GM23248 (cell line): ENCODE data around the gene PLD1. TPM values are rescaled to one million over a fixed set of nuclear protein-coding genes. Genes with fewer than 3 reads are reported as not detected.

ENCODE experiments used
- DNase-seq: peaks from one replicate; pipeline ENCODE4 v3.0.0-alpha.2; 2015
- H2AFZ ChIP-seq: fragments of 200-600 bp; sonication (generic); 2 replicates; pipeline ENCODE4 v1.6.1; 2016; ENCODE audit warnings: antibody characterized with exemption
- H3F3A ChIP-seq: fragments of 200-600 bp; sonication (generic); 2 replicates; pipeline ENCODE4 v1.6.1; 2016; ENCODE audit warnings: mild to moderate bottlenecking, antibody characterized with exemption, mixed run types; ENCODE audit not compliant: insufficient read depth
- H3K27ac ChIP-seq: fragments of 200-600 bp; sonication (generic); 2 replicates; pipeline ENCODE4 v1.5.1; 2016; ENCODE audit warnings: mild to moderate bottlenecking
- H3K27me3 ChIP-seq: fragments of 200-600 bp; sonication (generic); replicated peaks from 2 replicates; pipeline ENCODE4 v1.6.1; 2016; ENCODE audit warnings: mild to moderate bottlenecking; ENCODE audit not compliant: insufficient read depth
- H3K36me3 ChIP-seq: fragments of 200-600 bp; sonication (generic); 2 replicates; pipeline ENCODE4 v1.6.1; 2016; ENCODE audit warnings: low read depth, mild to moderate bottlenecking
- H3K4me1 ChIP-seq: fragments of 200-600 bp; sonication (generic); 2 replicates; pipeline ENCODE4 v1.6.1; 2016; ENCODE audit warnings: mild to moderate bottlenecking; ENCODE audit not compliant: insufficient read depth
- H3K4me2 ChIP-seq: fragments of 200-600 bp; sonication (generic); one replicate; pipeline ENCODE4 v1.6.1; 2016; ENCODE audit warnings: mild to moderate bottlenecking; ENCODE audit not compliant: unreplicated experiment
- H3K4me3 ChIP-seq: fragments of 200-600 bp; sonication (generic); 2 replicates; pipeline ENCODE4 v1.5.1; 2016; ENCODE audit warnings: mild to moderate bottlenecking
- H3K79me2 ChIP-seq: fragments of 200-600 bp; sonication (generic); 2 replicates; pipeline ENCODE4 v1.6.1; 2016; ENCODE audit warnings: mild to moderate bottlenecking; ENCODE audit not compliant: insufficient read depth
- H3K9ac ChIP-seq: fragments of 200-600 bp; sonication (generic); 2 replicates; pipeline ENCODE4 v1.6.1; 2016; ENCODE audit warnings: mild to moderate bottlenecking
- H3K9me2 ChIP-seq: fragments of 200-600 bp; sonication (generic); 2 replicates; pipeline ENCODE4 v1.6.1; 2016; ENCODE audit warnings: mixed run types, mild to moderate bottlenecking, moderate library complexity; ENCODE audit not compliant: insufficient read depth
- H3K9me3 ChIP-seq: fragments of 200-600 bp; sonication (generic); one replicate; pipeline ENCODE4 v1.6.1; 2017; ENCODE audit warnings: low read depth
- H4K20me1 ChIP-seq: fragments of 200-600 bp; sonication (generic); 2 replicates; pipeline ENCODE4 v1.6.0; 2016; ENCODE audit not compliant: insufficient read depth
- EZH2 ChIP-seq: fragments of 200-600 bp; sonication (generic); IDR thresholded peaks from 2 replicates; pipeline ENCODE4 v1.6.1; 2018; ENCODE audit warnings: antibody characterized with exemption, mild to moderate bottlenecking; ENCODE audit not compliant: insufficient read depth, poor library complexity, severe bottlenecking
- EZH2phosphoT487 ChIP-seq: fragments of 200-600 bp; sonication (generic); IDR thresholded peaks from 2 replicates; pipeline ENCODE4 v1.6.1; 2018; ENCODE audit warnings: antibody characterized with exemption, moderate library complexity, mild to moderate bottlenecking, low read depth; ENCODE audit not compliant: insufficient read depth
- WGBS, 2 experiments: methylation state at CpG; one replicate each; pipeline ENCODE4 v1.1.6; 2015 to 2017; ENCODE audit warnings: low lambda C conversion rate in 2 of 2, low coverage in 1 of 2; ENCODE audit errors: missing lambda C conversion rate in 2 of 2; 5-methylcytosine and 5-hydroxymethylcytosine counted together
- in situ Hi-C: fragments of 300-500 bp; cut with MboI; formaldehyde crosslinking; loops from 2 replicates; pipeline ENCODE4 v1.15.0; 2020
- polyA plus RNA-seq: library from polyadenylated mRNA; unstranded; fragments of >200 nt; fragmentation: Nextera tagmentation; extraction: Ambion mirVana; gene quantifications from 2 replicates; pipeline ENCODE4 v1.2.1, GENCODE V29; 2016
- total RNA-seq: library from RNA; depleted of rRNA; stranded (reverse); fragments of >200 nt; shearing (Covaris generic); gene quantifications from 2 replicates; pipeline ENCODE4 v1.2.3, GENCODE V29; 2014

PLD1 gene
- total and polyA plus RNA-seq, 2 experiments from 2014 or later, result 3.0 to 4.6 TPM

GRCh38 chr3:171850960-171851659, 40.8 kb upstream of the PLD1 start:
- Histone ChIP-seq H3K27me3 (no peaks in the 10 kb centered on the region), H3K27ac (no peak overlapping the region), H4K20me1 (no peaks in the 10 kb centered on the region), H3K9me3 (no peaks in the 10 kb centered on the region), H3K36me3 (no peaks in the 10 kb centered on the region), H3K4me2 (no peak overlapping the region), H3F3A (peaks cover 8% of the 10 kb centered on the region; the same call in 1 of the 2 replicates), H3K4me3 (no peak overlapping the region), H3K79me2 (no peaks in the 10 kb centered on the region), H3K9ac (no peak overlapping the region), H3K4me1 (peaks cover 8% of the 10 kb centered on the region; the same call in 1 of the 2 replicates), H3K9me2 (no peaks in the 10 kb centered on the region), H2AFZ (no peak overlapping the region)
- TF ChIP-seq EZH2 (no peak), EZH2phosphoT487 (no peak)
- in situ Hi-C loops, result no loop called here
- WGBS, 2 experiments, result 83 to 88% methylated on average over 6 of the region's 6 CpGs
- DNase-seq, result no peak

DNA sequence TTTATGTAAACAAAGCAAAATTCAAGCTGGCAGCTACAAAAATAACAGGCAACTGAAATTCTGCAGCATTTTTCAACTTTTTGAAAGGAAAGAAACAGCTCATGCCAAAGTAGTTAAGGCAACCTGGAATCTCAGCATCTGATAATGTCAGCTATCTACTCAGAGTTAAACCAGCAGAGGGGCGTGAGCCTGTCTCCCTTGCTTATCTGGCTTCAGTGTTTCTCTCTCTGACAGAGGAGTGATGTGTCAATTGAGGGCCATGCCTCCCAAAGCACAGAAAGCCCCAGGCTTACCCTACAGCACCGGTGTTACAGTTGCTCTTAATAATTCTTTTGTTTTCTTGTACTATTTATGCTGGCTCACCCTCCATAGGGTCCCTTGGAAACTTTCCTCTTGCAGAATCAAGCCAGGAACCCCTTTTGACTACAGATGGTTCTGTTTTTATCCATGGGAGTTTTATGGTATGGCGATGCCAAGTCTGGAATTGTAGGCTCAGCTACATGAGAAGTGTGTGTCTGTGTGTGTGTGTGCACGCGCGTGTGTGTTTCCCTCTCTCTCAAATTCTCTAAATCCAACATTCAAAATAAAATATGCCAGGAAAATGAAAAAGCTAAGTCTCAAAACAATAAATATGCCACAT, 40.2 kb upstream of the PLD1 start:
- H3K9me2 ChIP-seq, result no peaks in the 10 kb centered on the region
- no peaks in the 10 kb centered on the region for H3K79me2 ChIP-seq
- no peak for TF ChIP-seq EZH2phosphoT487
- TF ChIP-seq EZH2, result no peak
- no peaks in the 10 kb centered on the region for H3K27me3 ChIP-seq
- H3K36me3 ChIP-seq, result no peaks in the 10 kb centered on the region
- H3K4me3 ChIP-seq, result no peak overlapping the region
- in situ Hi-C loops, result no loop called here
- no peak overlapping the region for H2AFZ ChIP-seq
- WGBS, 2 experiments, result 45 to 53% methylated on average over 6 of the region's 6 CpGs
- peaks cover 8% of the 10 kb centered on the region; the same call in 1 of the 2 replicates for H3F3A ChIP-seq
- H3K9me3 ChIP-seq, result no peaks in the 10 kb centered on the region
- DNase-seq, result no peak
- no peak overlapping the region for H3K4me2 ChIP-seq
- no peak overlapping the region for H3K9ac ChIP-seq
- H3K4me1 ChIP-seq, result peaks cover 8% of the 10 kb centered on the region; the same call in 1 of the 2 replicates
- H3K27ac ChIP-seq, result no peak overlapping the region
- H4K20me1 ChIP-seq, result no peaks in the 10 kb centered on the region

DNA sequence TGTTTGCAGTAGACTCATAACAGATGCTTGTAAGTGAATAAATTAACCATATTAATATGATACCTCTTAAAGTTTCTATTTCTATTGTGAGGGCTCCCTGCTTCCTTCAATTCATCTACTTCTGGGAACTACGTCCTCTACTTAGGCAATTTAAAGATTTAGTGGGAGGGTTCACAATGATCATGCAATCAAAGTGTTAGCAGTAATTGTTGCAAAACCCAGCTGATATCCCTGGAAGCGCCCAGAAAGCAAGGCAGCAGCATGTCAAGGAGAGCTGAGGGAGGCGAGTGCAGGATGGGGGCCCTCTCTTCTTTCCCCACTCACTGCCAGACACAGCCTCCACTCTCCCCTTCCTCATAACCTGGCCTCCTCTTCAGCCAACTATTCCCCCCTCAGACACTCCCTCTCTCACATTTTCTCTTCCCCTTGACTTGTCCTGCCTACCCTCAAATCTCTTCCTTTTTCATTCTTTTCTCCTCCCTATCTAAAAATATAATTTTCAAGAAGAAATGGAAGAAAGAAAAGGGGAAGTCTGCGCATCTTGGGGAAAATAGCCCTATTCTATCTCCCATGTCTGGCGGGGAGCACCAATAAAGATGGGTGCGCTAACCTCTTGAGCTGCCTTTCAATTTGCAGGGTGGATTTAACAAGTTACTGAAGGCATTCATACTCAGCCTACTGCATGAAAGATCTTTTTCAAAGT, 39.5 kb upstream of the PLD1 start:
- TF ChIP-seq EZH2 (no peak), EZH2phosphoT487 (no peak)
- H3K36me3 ChIP-seq, result no peaks in the 10 kb centered on the region
- no peak for DNase-seq
- no peak overlapping the region for H2AFZ ChIP-seq
- H3K9me2 ChIP-seq, result no peaks in the 10 kb centered on the region; the same call in 1 of the 2 replicates
- peaks cover 8% of the 10 kb centered on the region; the same call in 1 of the 2 replicates for H3K4me1 ChIP-seq
- no peaks in the 10 kb centered on the region for H3K79me2 ChIP-seq
- H3K9ac ChIP-seq, result no peak overlapping the region
- H3K27me3 ChIP-seq, result no peaks in the 10 kb centered on the region
- H3F3A ChIP-seq, result peaks cover 8% of the 10 kb centered on the region; the same call in 1 of the 2 replicates
- no peaks in the 10 kb centered on the region for H3K9me3 ChIP-seq
- no peak overlapping the region for H3K4me3 ChIP-seq
- no peak overlapping the region for H3K27ac ChIP-seq
- no peak overlapping the region for H3K4me2 ChIP-seq
- in situ Hi-C loops, result no loop called here
- no peaks in the 10 kb centered on the region for H4K20me1 ChIP-seq
- 85 to 89% methylated on average over 6 of the region's 6 CpGs for WGBS, 2 experiments

DNA sequence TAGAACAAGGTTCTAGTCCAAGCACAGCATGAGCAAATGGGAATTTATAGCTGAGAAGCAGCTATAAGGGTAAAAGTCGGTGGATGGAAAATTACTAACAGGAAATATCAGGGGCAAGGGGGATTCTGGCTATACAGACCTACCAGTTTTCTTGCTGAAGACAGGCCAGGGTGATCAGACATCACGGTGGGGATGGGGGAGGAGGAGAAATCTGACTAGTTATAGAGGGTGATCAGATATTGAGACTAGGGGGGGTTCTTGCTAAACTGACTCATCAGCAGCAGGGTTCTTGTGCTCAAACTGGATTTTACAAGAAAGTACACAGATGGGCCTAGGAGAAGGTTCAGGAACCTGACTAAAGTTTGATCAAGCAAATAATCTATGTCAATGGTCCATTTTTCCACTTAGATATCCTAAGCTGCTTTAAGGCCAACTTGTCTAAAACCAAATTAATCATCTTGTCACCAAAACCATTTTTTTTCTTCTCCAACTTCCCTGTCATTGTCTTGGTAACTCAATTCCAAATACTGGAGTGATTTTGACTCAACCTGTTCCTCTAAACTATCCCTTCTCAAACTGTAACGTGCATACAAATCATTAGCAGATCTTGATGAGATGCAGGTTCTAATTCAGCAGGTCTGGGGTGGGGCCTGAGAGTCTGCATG, 37.4 kb upstream of the PLD1 start:
- Histone ChIP-seq H2AFZ (no peak overlapping the region), H3K36me3 (no peaks in the 10 kb centered on the region), H3K27me3 (no peaks in the 10 kb centered on the region), H3K9ac (no peak overlapping the region), H3K9me3 (no peaks in the 10 kb centered on the region), H3K27ac (no peak overlapping the region), H4K20me1 (no peaks in the 10 kb centered on the region), H3K79me2 (no peaks in the 10 kb centered on the region), H3K4me3 (no peak overlapping the region), H3F3A (peaks cover 8% of the 10 kb centered on the region; the same call in 1 of the 2 replicates), H3K4me1 (peaks cover 11% of the 10 kb centered on the region; the same call in 1 of the 2 replicates), H3K9me2 (no peaks in the 10 kb centered on the region; the same call in 1 of the 2 replicates), H3K4me2 (no peak overlapping the region)
- DNase-seq, result no peak
- TF ChIP-seq EZH2phosphoT487 (no peak), EZH2 (no peak)
- 69 to 76% methylated on average over 3 of the region's 3 CpGs for WGBS, 2 experiments
- in situ Hi-C loops, result no loop called here
